Immature natural killer cell (primary cell): Measurements from ENCODE around the gene TNFRSF14. TPM values are rescaled to one million over a fixed set of nuclear protein-coding genes. Genes with fewer than 3 reads are reported as not detected.

ENCODE experiments used
- DNase-seq, 3 donors: peaks; one replicate each; pipeline ENCODE4 v3.0.0; 2022; ENCODE audit warnings: mixed read lengths in 1 of 3
- H3K27ac Mint-ChIP-seq, 6 donors: one replicate each; pipeline ENCODE4 v1.8.0; 2020; ENCODE audit warnings: mixed read lengths in 6 of 6, mild to moderate bottlenecking in 5 of 6, inconsistent platforms in 4 of 6, moderate library complexity in 3 of 6
- H3K27me3 Mint-ChIP-seq, 3 donors: one replicate each; pipeline ENCODE4 v1.8.0; 2020 to 2021; ENCODE audit warnings: low read depth in 3 of 3, mild to moderate bottlenecking in 3 of 3, mixed read lengths in 3 of 3, moderate library complexity in 3 of 3, inconsistent platforms in 1 of 3
- H3K36me3 Mint-ChIP-seq, 3 donors: one replicate each; pipeline ENCODE4 v1.8.0; 2020; ENCODE audit warnings: mixed read lengths in 3 of 3, inconsistent platforms in 2 of 3, mild to moderate bottlenecking in 2 of 3
- H3K4me1 Mint-ChIP-seq, 2 donors: one replicate each; pipeline ENCODE4 v1.8.0; 2020; ENCODE audit warnings: inconsistent platforms in 2 of 2, mild to moderate bottlenecking in 2 of 2, mixed read lengths in 2 of 2, moderate library complexity in 1 of 2
- H3K4me3 Mint-ChIP-seq, 5 donors: one replicate each; pipeline ENCODE4 v1.8.0; 2020; ENCODE audit warnings: mild to moderate bottlenecking in 5 of 5, mixed read lengths in 5 of 5, inconsistent platforms in 3 of 5, moderate library complexity in 3 of 5
- H3K9me3 Mint-ChIP-seq, 6 donors: one replicate each; pipeline ENCODE4 v1.8.0; 2020; ENCODE audit warnings: mild to moderate bottlenecking in 6 of 6, mixed read lengths in 6 of 6, inconsistent platforms in 4 of 6, moderate library complexity in 3 of 6
- polyA plus RNA-seq, 3 donors: library from polyadenylated mRNA; unstranded; fragments of 300-500 nt; fragmentation: Illumina TruSeq; gene quantifications; one replicate each; pipeline ENCODE4 v1.2.3, GENCODE V29; 2021

Gene TNFRSF14
- polyA plus RNA-seq, 3 donors from 2014 or later, result 62.5 to 75.1 (median 63.8) TPM

GRCh38 chr1:2516946-2517345 is 39.2 kb upstream of the TNFRSF14 start:
- H3K9me3 Mint-ChIP-seq, result no peaks in the 10 kb centered on the region
- no peak overlapping the region for H3K27ac Mint-ChIP-seq
- H3K4me1 Mint-ChIP-seq, result peaks cover 0 to 2% of the 10 kb centered on the region in 2 donors
- peaks cover 3 to 10% (median 3%) of the 10 kb centered on the region in 3 donors for H3K36me3 Mint-ChIP-seq
- no peak overlapping the region for H3K4me3 Mint-ChIP-seq
- DNase-seq, result no peak
- H3K27me3 Mint-ChIP-seq, result peaks cover 0 to 4% (median 2%) of the 10 kb centered on the region in 3 donors

GRCh38 chr1:2517966-2518365 is 38.2 kb upstream of the TNFRSF14 start:
- no peak overlapping the region for H3K27ac Mint-ChIP-seq
- H3K9me3 Mint-ChIP-seq, result no peaks in the 10 kb centered on the region
- no peak for DNase-seq
- peaks cover 3 to 10% (median 9%) of the 10 kb centered on the region in 3 donors for H3K36me3 Mint-ChIP-seq
- H3K4me3 Mint-ChIP-seq, result no peak overlapping the region
- peaks cover 6 to 9% of the 10 kb centered on the region in 2 donors for H3K4me1 Mint-ChIP-seq
- H3K27me3 Mint-ChIP-seq, result peaks cover 0 to 2% (median 1%) of the 10 kb centered on the region in 3 donors

- DNase-seq, result no peak
- H3K4me1 Mint-ChIP-seq, result peaks cover 10 to 15% of the 10 kb centered on the region in 2 donors
- peaks cover 0 to 2% (median 1%) of the 10 kb centered on the region in 3 donors for H3K27me3 Mint-ChIP-seq
- H3K27ac Mint-ChIP-seq, result no peak overlapping the region
- no peaks in the 10 kb centered on the region for H3K9me3 Mint-ChIP-seq
- H3K4me3 Mint-ChIP-seq, result no peak overlapping the region
- peaks cover 3 to 10% (median 9%) of the 10 kb centered on the region in 3 donors for H3K36me3 Mint-ChIP-seq
Measured at GRCh38 chr1:2518528-2518927, 37.6 kb upstream of the TNFRSF14 start.

GRCh38 chr1:2519029-2519685 is 37.0 kb upstream of the TNFRSF14 start:
- peaks cover 0 to 2% (median 1%) of the 10 kb centered on the region in 3 donors for H3K27me3 Mint-ChIP-seq
- DNase-seq, result no peak
- peaks cover 16 to 21% of the 10 kb centered on the region in 2 donors for H3K4me1 Mint-ChIP-seq
- no peak overlapping the region for H3K4me3 Mint-ChIP-seq
- H3K9me3 Mint-ChIP-seq, result no peaks in the 10 kb centered on the region
- no peak overlapping the region for H3K27ac Mint-ChIP-seq
- peaks cover 3 to 10% (median 9%) of the 10 kb centered on the region in 3 donors for H3K36me3 Mint-ChIP-seq

- peaks cover 3 to 10% (median 9%) of the 10 kb centered on the region in 3 donors for H3K36me3 Mint-ChIP-seq
- no peak overlapping the region for H3K4me3 Mint-ChIP-seq
- peaks cover 22 to 27% of the 10 kb centered on the region in 2 donors for H3K4me1 Mint-ChIP-seq
- no peak overlapping the region for H3K27ac Mint-ChIP-seq
- DNase-seq, result no peak
- peaks cover under 1 to 2% (median 1%) of the 10 kb centered on the region in 3 donors for H3K27me3 Mint-ChIP-seq
- H3K9me3 Mint-ChIP-seq, result no peaks in the 10 kb centered on the region
Measured at GRCh38 chr1:2519729-2520128, 36.4 kb upstream of the TNFRSF14 start.

- no peak overlapping the region for H3K4me3 Mint-ChIP-seq
- H3K4me1 Mint-ChIP-seq, result peaks cover 26 to 32% of the 10 kb centered on the region in 2 donors
- H3K9me3 Mint-ChIP-seq, result no peaks in the 10 kb centered on the region
- H3K36me3 Mint-ChIP-seq, result peaks cover 3 to 10% (median 9%) of the 10 kb centered on the region in 3 donors
- DNase-seq, result no peak
- peaks cover 1 to 4% (median 2%) of the 10 kb centered on the region in 3 donors for H3K27me3 Mint-ChIP-seq
- no peak overlapping the region for H3K27ac Mint-ChIP-seq
Measured at GRCh38 chr1:2520206-2520605, 36.0 kb upstream of the TNFRSF14 start.

- H3K36me3 Mint-ChIP-seq, result peaks cover 3 to 10% (median 9%) of the 10 kb centered on the region in 3 donors
- H3K27me3 Mint-ChIP-seq, result peaks cover 1 to 4% (median 2%) of the 10 kb centered on the region in 3 donors
- no peaks in the 10 kb centered on the region for H3K9me3 Mint-ChIP-seq
- no peak overlapping the region for H3K27ac Mint-ChIP-seq
- H3K4me3 Mint-ChIP-seq, result no peak overlapping the region
- peaks cover 30 to 35% of the 10 kb centered on the region in 2 donors for H3K4me1 Mint-ChIP-seq
- no peak for DNase-seq
Measured at GRCh38 chr1:2520806-2521205, 35.4 kb upstream of the TNFRSF14 start.

- Mint-ChIP-seq H3K27ac (peak overlapping the region in 1 of 6 donors; percentile 13), H3K4me1 (peaks cover 37 to 40% of the 10 kb centered on the region in 2 donors), H3K9me3 (no peaks in the 10 kb centered on the region), H3K4me3 (no peak overlapping the region), H3K27me3 (peaks cover 2 to 6% (median 4%) of the 10 kb centered on the region in 3 donors), H3K36me3 (peaks cover 3 to 10% (median 9%) of the 10 kb centered on the region in 3 donors)
- DNase-seq, result no peak
Measured at GRCh38 chr1:2522230-2522629, 33.9 kb upstream of the TNFRSF14 start.

- peaks cover 39 to 40% of the 10 kb centered on the region in 2 donors for H3K4me1 Mint-ChIP-seq
- H3K4me3 Mint-ChIP-seq, result peak overlapping the region in 3 of 5 donors; percentile 45 to 92 (median 55)
Measured at GRCh38 chr1:2523191-2523890, 32.8 kb upstream of the TNFRSF14 start.

GRCh38 chr1:2523891-2524609 is 32.1 kb upstream of the TNFRSF14 start:
- Mint-ChIP-seq H3K27me3 (peaks cover 2 to 6% (median 4%) of the 10 kb centered on the region in 3 donors), H3K4me1 (peaks cover 43 to 44% of the 10 kb centered on the region in 2 donors), H3K4me3 (peak overlapping the region; percentile 72 to 97 (median 95)), H3K36me3 (peaks cover 3 to 9% (median 7%) of the 10 kb centered on the region in 3 donors), H3K27ac (peak overlapping the region; percentile 51 to 87 (median 82)), H3K9me3 (no peaks in the 10 kb centered on the region)
- no peak for DNase-seq

More at GRCh38 chr1:2523191-2523890, 32.8 kb upstream of the TNFRSF14 start:
- H3K27me3 Mint-ChIP-seq, result peaks cover 2 to 6% (median 4%) of the 10 kb centered on the region in 3 donors
- peak overlapping the region in 1 of 6 donors; percentile 74 for H3K27ac Mint-ChIP-seq
- no peak for DNase-seq
- H3K9me3 Mint-ChIP-seq, result no peaks in the 10 kb centered on the region
- peaks cover 3 to 9% (median 7%) of the 10 kb centered on the region in 3 donors for H3K36me3 Mint-ChIP-seq

- DNase-seq, result no peak
- Mint-ChIP-seq H3K9me3 (no peaks in the 10 kb centered on the region), H3K27ac (peak overlapping the region in 3 of 6 donors; percentile 74 to 83 (median 79)), H3K27me3 (peaks cover 2 to 5% (median 4%) of the 10 kb centered on the region in 3 donors), H3K4me1 (peaks cover 44 to 45% of the 10 kb centered on the region in 2 donors), H3K36me3 (peaks cover 3 to 9% (median 7%) of the 10 kb centered on the region in 3 donors), H3K4me3 (peak overlapping the region; percentile 92 to 99 (median 96))
Measured at GRCh38 chr1:2525572-2525919, 30.6 kb upstream of the TNFRSF14 start.

- peaks cover 0 to 6% (median under 1%) of the 10 kb centered on the region in 3 donors for H3K36me3 Mint-ChIP-seq
- DNase-seq, result peak; percentile 86 to 88 (median 87)
- peaks cover under 1 to 5% (median 4%) of the 10 kb centered on the region in 3 donors for H3K27me3 Mint-ChIP-seq
- H3K27ac Mint-ChIP-seq, result peak within 1 kb of the TSS; percentile 83 to 98 (median 96)
- peaks cover 44 to 45% of the 10 kb centered on the region in 2 donors for H3K4me1 Mint-ChIP-seq
- H3K9me3 Mint-ChIP-seq, result no peaks in the 10 kb centered on the region
- peak within 1 kb of the TSS; percentile 92 to 99 (median 96) for H3K4me3 Mint-ChIP-seq
Measured at GRCh38 chr1:2525920-2526823, 30.0 kb upstream of the TNFRSF14 start, which contains the start of gene PANK4. Gene PANK4 (minus strand): TSS chr1:2526596. CDS start chr1:2526587, 9 bp downstream.
